GM21786 (cell line): Measurements from ENCODE around the gene TSPYL6.

Experiments
- ATAC-seq: cut with Tn5 transposase; IDR thresholded peaks from one replicate; pipeline ENCODE4 v1.9.1; 2021; ENCODE audit not compliant: unreplicated experiment

TSPYL6 gene

GRCh38 chr2:54259413-54260240 lies 3.6 kb upstream of the TSPYL6 start:
- peak; percentile 92 for ATAC-seq

DNA sequence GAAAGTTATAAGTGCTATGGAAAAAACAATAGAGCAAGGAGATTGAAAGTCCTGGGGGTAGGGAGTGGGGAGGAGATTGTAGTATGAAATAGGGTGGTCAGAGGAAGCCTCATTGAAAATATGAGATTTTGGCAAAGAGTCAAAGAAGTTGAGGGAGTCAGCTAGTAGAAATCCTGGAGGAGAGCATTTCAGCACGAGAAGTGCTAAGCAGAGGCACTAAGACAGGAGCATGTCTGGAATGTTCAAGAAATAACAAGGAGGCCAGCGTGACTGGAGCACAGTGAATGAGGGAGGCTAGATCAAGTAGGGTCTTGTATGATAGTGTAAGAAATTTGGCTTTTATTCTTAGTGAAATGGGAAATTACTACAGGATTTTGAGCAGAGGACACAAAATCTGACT lies 2.1 kb upstream of the TSPYL6 start:
- ATAC-seq, result no peak

GRCh38 chr2:54255230-54256090 lies 569 bp downstream of the TSPYL6 start:
- ATAC-seq, result no peak

DNA sequence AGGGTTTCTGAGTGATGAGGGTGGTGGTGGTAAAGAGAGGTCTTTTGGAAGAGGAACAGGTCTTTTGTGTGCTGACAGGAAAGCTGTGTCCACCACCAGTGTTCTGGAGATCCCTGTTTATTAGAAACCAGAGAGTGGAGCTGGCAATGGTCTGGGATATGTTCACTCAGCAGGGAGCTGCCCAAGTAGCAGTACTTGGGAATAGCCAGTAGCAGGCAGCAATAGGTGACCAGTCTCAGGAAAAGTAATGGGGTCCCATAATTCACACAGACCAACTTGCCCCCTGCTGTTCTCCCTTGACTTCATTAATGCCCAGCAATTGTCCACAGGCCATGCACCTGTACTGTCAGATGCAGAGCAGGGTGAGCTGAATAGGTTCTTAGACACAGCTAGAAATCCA lies 1.8 kb downstream of the TSPYL6 start:
- no peak for ATAC-seq

GRCh38 chr2:54249629-54250028 lies 6.4 kb downstream of the TSPYL6 start:
- no peak for ATAC-seq

DNA sequence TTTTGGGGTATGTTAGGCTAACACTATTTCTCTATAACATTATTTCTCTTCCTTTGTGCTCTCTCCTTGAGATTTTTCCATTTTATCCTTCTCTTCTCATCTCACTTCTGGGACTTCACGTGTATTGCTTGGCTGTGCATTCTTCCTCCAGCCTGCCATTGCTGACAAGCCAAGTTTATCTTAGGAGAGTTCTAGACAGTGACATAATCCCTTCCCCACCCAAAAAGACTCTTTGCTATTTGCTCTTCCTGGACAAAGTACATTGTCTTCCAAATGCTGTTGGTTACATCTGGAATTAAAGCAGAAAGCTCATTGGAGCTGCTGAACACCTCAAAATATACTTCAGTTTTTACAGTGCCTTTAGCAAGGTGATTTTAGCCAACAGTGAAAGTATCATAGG lies 8.9 kb downstream of the TSPYL6 start:
- no peak for ATAC-seq

DNA sequence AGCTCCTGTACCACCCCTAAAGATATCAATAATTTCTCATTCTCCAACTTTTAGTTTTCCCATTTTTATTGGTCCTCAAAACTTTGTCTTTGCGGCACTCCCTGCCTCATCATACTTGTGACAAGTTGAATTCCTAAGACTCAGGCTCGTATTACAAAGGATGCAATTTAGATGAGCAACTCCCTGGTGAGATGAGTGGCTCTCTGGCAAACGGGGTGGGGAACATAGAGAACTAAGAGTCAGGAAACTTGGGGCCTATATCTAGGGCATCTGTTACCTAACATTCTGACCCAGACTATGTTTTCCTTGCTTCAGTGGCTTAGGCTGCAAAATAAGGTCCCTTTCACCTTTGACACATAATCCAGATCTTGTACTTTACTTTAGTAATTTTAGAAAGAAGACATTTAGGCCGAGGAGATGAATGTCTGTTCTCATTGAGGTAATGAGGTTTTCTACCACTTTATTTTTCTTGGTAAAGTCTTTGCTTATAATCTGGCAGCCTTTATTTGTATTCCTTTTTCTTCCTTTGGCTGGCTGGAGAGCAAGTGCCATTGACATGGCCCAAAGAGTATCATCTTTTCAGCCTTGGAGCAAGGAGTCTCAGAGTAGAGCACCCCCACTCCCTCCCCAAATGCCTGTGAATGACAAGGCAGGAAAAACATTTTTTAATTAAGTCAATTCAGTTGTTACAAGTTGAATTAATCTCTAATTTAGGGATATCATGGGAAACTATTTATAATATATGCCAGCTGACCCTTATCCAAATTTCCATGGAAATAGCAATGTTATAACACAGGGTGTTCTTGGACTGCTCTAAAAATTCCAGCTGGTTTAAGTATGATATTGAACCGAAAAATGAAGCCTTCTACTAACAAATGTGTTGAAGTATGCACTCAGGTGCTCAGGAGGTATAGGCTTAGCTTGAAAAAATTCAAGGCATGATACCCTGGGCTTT lies 15.2 kb downstream of the TSPYL6 start:
- no peak for ATAC-seq

DNA sequence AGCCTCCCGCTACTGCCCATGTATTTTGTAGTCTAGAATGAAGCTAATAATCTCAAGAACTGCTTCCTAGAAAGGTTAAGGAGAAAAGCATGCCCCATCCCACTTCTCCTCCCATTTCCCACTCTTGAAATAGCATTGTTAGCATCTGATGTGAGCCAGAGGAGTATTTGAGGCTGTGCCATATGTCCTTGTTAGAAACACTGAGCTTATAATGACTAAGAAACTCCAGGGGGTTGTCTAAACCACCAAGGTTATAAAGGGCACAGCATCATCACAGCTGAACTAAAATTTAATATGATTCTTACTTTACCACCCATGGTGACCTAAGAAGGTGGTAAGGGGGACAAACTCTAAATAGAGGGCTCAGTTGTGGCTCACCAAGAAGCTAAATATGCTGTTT lies 16.6 kb downstream of the TSPYL6 start:
- no peak for ATAC-seq

- ATAC-seq, result no peak
Observed at GRCh38 chr2:54237428-54237827, 18.6 kb downstream of the TSPYL6 start.

DNA sequence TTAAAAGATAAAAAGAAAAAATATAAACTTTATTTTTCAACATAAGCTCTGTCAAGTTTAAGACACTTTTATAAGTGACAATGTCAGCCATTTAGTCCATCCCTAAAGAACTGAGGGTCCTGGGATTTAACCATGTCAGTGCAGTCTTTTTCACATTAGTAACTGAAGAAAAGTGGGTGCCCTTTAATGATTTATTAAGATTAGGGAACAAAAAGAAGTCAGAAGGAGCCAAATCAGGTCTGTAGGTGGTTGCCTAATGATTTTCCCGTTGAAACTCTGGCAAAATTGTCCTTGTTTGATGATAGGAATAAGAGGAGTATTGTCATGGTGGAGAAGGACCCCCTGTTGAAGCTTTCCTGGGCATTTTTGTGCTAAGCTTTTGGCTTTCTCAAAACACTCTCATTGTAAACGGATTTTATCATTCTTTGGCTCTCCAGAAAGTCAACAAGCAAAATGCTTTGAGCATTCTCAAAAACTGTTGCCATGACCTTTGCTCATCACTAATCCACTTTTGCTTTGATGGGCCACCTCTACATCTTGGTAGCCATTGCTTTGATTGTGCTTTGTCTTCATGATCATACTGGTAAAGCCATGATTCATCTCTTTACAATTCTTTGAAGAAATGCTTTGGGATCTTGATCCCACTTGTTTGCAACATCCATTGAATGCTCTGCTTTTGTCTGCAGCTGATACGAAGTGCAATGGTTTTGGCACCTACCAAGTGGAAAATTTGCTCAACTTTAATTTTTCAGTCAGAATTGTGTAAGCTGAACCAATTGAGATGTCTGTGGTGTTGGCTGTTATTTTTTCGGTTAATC lies 22.0 kb downstream of the TSPYL6 start:
- ATAC-seq, result no peak

GRCh38 chr2:54228945-54229344 lies 27.1 kb downstream of the TSPYL6 start:
- no peak for ATAC-seq

- ATAC-seq, result no peak
Observed at GRCh38 chr2:54227798-54228197, 28.2 kb downstream of the TSPYL6 start.

DNA sequence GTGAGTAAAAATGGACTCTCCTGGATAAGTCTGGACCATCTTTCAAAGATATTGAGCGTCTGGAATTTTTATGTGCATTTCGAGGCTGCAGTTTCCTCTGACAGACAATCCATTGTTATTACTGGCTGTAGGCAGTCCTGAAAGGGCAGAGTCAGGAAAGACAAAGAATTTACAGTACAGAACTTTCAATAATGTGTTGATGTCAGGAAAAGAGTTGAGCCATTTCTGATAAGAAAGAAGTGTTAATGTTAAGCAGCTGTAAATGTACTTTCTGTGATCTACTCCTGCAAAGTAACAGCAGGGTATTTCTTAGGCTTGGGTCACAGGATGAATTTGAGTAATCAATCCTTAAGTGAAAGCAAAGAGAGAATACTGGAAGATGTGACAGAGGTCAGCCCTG lies 29.8 kb downstream of the TSPYL6 start:
- no peak for ATAC-seq

- no peak for ATAC-seq
Observed at GRCh38 chr2:54224997-54225396, 31.0 kb downstream of the TSPYL6 start.

DNA sequence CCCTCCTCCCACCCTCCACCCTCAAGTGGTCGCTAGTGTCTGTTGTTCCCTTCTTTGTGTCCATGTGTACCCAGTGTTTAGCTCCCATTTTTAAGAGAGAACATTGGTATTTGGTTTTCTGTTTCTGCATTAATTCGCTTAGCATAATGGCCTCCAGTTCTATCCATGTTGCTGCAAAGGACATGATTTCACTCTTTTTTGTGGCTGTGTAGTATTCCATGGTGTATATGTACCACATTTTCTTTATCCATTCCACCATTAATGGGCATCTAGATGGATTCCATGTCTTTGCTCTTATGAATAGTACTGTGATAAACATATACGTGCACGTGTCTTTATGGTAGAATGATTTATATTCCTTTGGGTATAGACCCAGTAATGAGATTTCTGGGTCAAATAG lies 42.9 kb downstream of the TSPYL6 start:
- no peak for ATAC-seq

DNA sequence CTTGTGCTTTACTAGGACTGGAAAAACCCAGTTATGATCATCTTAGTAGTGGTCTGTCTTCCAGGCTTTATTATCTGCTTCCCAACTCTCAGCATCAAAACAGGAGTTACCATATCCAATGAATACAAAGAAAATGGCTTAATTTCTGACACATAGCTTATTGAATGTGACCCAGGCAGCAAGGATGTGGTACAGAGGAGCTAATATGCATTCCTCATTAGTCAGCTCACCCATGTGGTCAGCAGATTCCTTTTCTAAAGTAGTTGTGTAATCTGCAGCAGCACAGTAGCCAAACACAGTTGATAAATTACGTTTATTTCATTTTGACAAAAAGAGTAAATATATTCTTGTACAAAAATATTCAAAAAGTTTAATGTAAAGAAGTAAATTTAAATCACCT lies 43.6 kb downstream of the TSPYL6 start:
- no peak for ATAC-seq

GRCh38 chr2:54209379-54209778 lies 46.6 kb downstream of the TSPYL6 start:
- ATAC-seq, result no peak

DNA sequence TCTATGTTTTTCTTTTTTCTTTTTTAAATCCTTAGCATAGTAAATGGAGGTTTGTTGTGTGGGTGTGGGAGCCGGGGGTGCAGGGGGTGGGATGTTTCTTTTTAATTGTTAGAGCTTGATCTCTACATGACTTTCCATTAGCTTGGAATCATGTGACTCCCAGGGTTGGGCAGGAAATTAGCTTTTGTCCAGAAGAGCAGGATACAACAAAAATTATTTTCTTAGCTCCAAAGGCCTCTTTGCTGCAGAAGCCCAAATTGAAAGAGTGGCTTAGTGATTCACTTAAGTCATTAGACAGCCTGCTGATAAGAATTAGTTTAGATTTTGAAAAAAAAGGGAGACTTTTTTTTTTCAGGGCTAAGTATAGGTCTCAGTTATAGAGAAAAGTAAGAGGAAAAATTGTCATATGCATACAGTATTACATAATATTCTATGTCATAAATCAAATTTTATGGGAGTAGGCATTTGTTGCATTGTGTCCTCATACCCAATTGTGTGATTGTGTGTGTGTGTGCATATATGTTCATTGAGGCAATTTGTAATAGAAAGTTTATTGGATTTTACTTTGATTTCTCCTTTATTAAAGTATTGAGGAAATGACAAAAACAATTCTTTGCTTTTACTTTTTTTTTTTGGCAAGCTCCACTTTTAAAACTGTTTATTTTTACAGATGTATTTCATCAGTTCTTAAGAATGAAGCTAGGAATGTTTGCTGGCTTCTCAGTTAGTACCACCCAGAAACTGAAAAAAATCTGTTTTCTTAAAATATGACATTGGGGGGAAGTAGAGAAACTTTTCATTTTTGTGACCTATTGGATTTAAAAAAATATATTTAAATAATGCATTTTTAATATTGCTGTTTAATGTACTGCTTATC lies 47.4 kb downstream of the TSPYL6 start:
- ATAC-seq, result no peak

GRCh38 chr2:54207666-54208195 lies 48.3 kb downstream of the TSPYL6 start:
- ATAC-seq, result no peak
